HEK293T (cell line): ENCODE results near the gene VWA8.

ENCODE experiments used
- CTCF ChIA-PET: fragments of 350-600 bp; formaldehyde crosslinking; extraction: SDS; loops from one replicate; lab custom pipeline; 2021; ENCODE audit warnings: antibody characterized with exemption, inconsistent platforms; lab: Yijun Ruan, JAX
- POLR2A ChIA-PET: fragments of 350-600 bp; formaldehyde crosslinking; extraction: SDS; loops from one replicate; lab custom pipeline; 2020; ENCODE audit warnings: antibody characterized with exemption, inconsistent platforms; lab: Yijun Ruan, JAX
- DNase-seq: peaks from one replicate; pipeline ENCODE4 v3.0.0; 2012; ENCODE audit warnings: mixed read lengths; ENCODE audit errors: extremely low spot score
- ARNT ChIP-seq: fragments of 450-650 bp; IDR thresholded peaks from 2 replicates; pipeline ENCODE4 v1.6.1; 2017; ENCODE audit warnings: mild to moderate bottlenecking
- BHLHE40 ChIP-seq: fragments of 450-650 bp; IDR thresholded peaks from 2 replicates; pipeline ENCODE4 v1.6.1; 2016; ENCODE audit warnings: mild to moderate bottlenecking, moderate library complexity, borderline replicate concordance
- CTBP1 ChIP-seq: fragments of 450-650 bp; IDR thresholded peaks from 2 replicates; pipeline ENCODE4 v1.6.1; 2016; ENCODE audit warnings: borderline replicate concordance
- ELF4 ChIP-seq: fragments of 450-650 bp; IDR thresholded peaks from 2 replicates; pipeline ENCODE4 v1.6.1; 2017; ENCODE audit warnings: antibody characterized with exemption
- FOXA1 ChIP-seq: fragments of 450-650 bp; IDR thresholded peaks from 2 replicates; pipeline ENCODE4 v1.6.1; 2016; ENCODE audit warnings: mild to moderate bottlenecking
- FOXK2 ChIP-seq: fragments of 450-650 bp; IDR thresholded peaks from 2 replicates; pipeline ENCODE4 v1.6.1; 2016; ENCODE audit warnings: mild to moderate bottlenecking
- FOXM1 ChIP-seq: fragments of 450-650 bp; IDR thresholded peaks from 2 replicates; pipeline ENCODE4 v1.6.1; 2017; ENCODE audit warnings: mild to moderate bottlenecking, borderline replicate concordance
- HDGF ChIP-seq: fragments of 450-650 bp; IDR thresholded peaks from 2 replicates; pipeline ENCODE4 v1.6.1; 2017; ENCODE audit warnings: antibody characterized with exemption, borderline replicate concordance
- L3MBTL2 ChIP-seq: fragments of 450-650 bp; conservative IDR thresholded peaks from 2 replicates; pipeline ENCODE4 v1.6.1; 2016; ENCODE audit warnings: mild to moderate bottlenecking
- LEF1 ChIP-seq: fragments of 450-650 bp; IDR thresholded peaks from 2 replicates; pipeline ENCODE4 v1.6.1; 2017; ENCODE audit warnings: mild to moderate bottlenecking, borderline replicate concordance
- NFRKB ChIP-seq: fragments of 450-650 bp; IDR thresholded peaks from 2 replicates; pipeline ENCODE4 v1.6.1; 2016; ENCODE audit warnings: mild to moderate bottlenecking, moderate library complexity
- PKNOX1 ChIP-seq: fragments of 450-650 bp; IDR thresholded peaks from 2 replicates; pipeline ENCODE4 v1.6.1; 2016
- SP1 ChIP-seq: fragments of 450-650 bp; IDR thresholded peaks from 2 replicates; pipeline ENCODE4 v1.6.1; 2017
- SUZ12 ChIP-seq: fragments of 450-650 bp; IDR thresholded peaks from 2 replicates; pipeline ENCODE4 v1.6.1; 2016; ENCODE audit warnings: mild to moderate bottlenecking
- TARDBP ChIP-seq: fragments of 450-650 bp; IDR thresholded peaks from 2 replicates; pipeline ENCODE4 v1.6.1; 2016
- ZNF384 ChIP-seq: fragments of 450-650 bp; IDR thresholded peaks from 2 replicates; pipeline ENCODE4 v1.6.1; 2016

The VWA8 gene

GRCh38 chr13:41802684-41803444 lies 158.0 kb downstream of the VWA8 start:
- TF ChIP-seq LEF1 (no peak), NFRKB (no peak), ELF4 (no peak), HDGF (no peak)
- CTCF ChIA-PET, result no interaction called here
- no peak for DNase-seq
- POLR2A ChIA-PET, result no interaction called here

- TF ChIP-seq ZNF384 (no peak), CTBP1 (no peak), LEF1 (no peak), NFRKB (no peak), HDGF (no peak), TARDBP (no peak), FOXM1 (no peak)
- CTCF ChIA-PET, result no interaction called here
- POLR2A ChIA-PET, result no interaction called here
These were observed 158.7 kb downstream of the VWA8 start for GRCh38 chr13:41802043-41802683.

GRCh38 chr13:41791056-41791455 lies 169.9 kb downstream of the VWA8 start:
- POLR2A ChIA-PET, result no interaction called here
- CTCF ChIA-PET, result no interaction called here
- TF ChIP-seq ZNF384 (no peak), FOXK2 (no peak), LEF1 (no peak), FOXM1 (no peak), ARNT (no peak)
- no peak for DNase-seq

More at GRCh38 chr13:41802043-41802683, 158.7 kb downstream of the VWA8 start:
- no peak for DNase-seq

GRCh38 chr13:41788552-41788951 lies 172.4 kb downstream of the VWA8 start:
- POLR2A ChIA-PET, result no interaction called here
- CTCF ChIA-PET, result no interaction called here
- TF ChIP-seq FOXM1 (no peak), L3MBTL2 (no peak), PKNOX1 (no peak), ZNF384 (no peak), TARDBP (no peak), BHLHE40 (no peak), NFRKB (no peak), ARNT (no peak), SUZ12 (no peak), ELF4 (no peak), CTBP1 (no peak), FOXA1 (no peak), HDGF (no peak), FOXK2 (no peak), LEF1 (no peak), SP1 (no peak)
- no peak for DNase-seq

GRCh38 chr13:41785402-41786172 lies 175.3 kb downstream of the VWA8 start:
- POLR2A ChIA-PET, result no interaction called here
- CTCF ChIA-PET, result no interaction called here
- TF ChIP-seq CTBP1 (no peak), BHLHE40 (no peak), HDGF (no peak), FOXK2 (no peak), LEF1 (no peak), ZNF384 (no peak), L3MBTL2 (no peak)
- no peak for DNase-seq

- ChIA-PET POLR2A (no interaction called here), CTCF (no interaction called here)
- TF ChIP-seq CTBP1, result no peak
- TF ChIP-seq SP1, result no peak
- TF ChIP-seq FOXM1, result no peak
- TF ChIP-seq NFRKB, result no peak
These were observed 178.8 kb downstream of the VWA8 start for GRCh38 chr13:41782086-41782485.

More at GRCh38 chr13:41782086-41782485, 178.8 kb downstream of the VWA8 start:
- no peak for DNase-seq
